Endometrial microvascular endothelial cells (primary cell): ENCODE data around the gene SLCO3A1. TPM values are rescaled to one million over a fixed set of nuclear protein-coding genes. Genes with fewer than 3 reads are reported as not detected.

Experiments used
- in situ Hi-C: cut with HindIII; loops from 2 replicates; pipeline ENCODE4 v1.10.0; 2017; ENCODE audit warnings: low sequenced_read_pairs, low pct_unique_long_range_greater_than_20kb; ENCODE audit errors: inconsistent ontology term
- total RNA-seq: library from RNA; depleted of rRNA; stranded (reverse); fragments of >200 nt; gene quantifications from one replicate; pipeline ENCODE4 v1.2.3, GENCODE V29; 2015; ENCODE audit errors: inconsistent ontology term

Gene SLCO3A1
- total RNA-seq, 1 donor from 2014 or later = 2.0 TPM

- in situ Hi-C loops = no loop called here
These were observed 24.9 kb downstream of the SLCO3A1 start for GRCh38 chr15:91878319-91878870.

- in situ Hi-C loops = no loop called here
These were observed 25.6 kb downstream of the SLCO3A1 start for GRCh38 chr15:91879158-91879557.

GRCh38 chr15:91880373-91880772 is 26.9 kb downstream of the SLCO3A1 start:
- in situ Hi-C loops = no loop called here

GRCh38 chr15:91881569-91882297 is 28.2 kb downstream of the SLCO3A1 start:
- in situ Hi-C loops = no loop called here

GRCh38 chr15:91882858-91883586 is 29.5 kb downstream of the SLCO3A1 start:
- in situ Hi-C loops = no loop called here

- in situ Hi-C loops = no loop called here
These were observed 31.1 kb downstream of the SLCO3A1 start for GRCh38 chr15:91884606-91885005.

GRCh38 chr15:91885054-91885453 is 31.5 kb downstream of the SLCO3A1 start:
- in situ Hi-C loops = no loop called here

GRCh38 chr15:91885714-91886270 is 32.3 kb downstream of the SLCO3A1 start:
- in situ Hi-C loops = no loop called here

- in situ Hi-C loops = no loop called here
These were observed 33.4 kb downstream of the SLCO3A1 start for GRCh38 chr15:91886878-91887277.

- in situ Hi-C loops = no loop called here
These were observed 33.8 kb downstream of the SLCO3A1 start for GRCh38 chr15:91887321-91887720.

GRCh38 chr15:91887921-91888373 is 34.4 kb downstream of the SLCO3A1 start:
- in situ Hi-C loops = no loop called here

GRCh38 chr15:91889111-91889815 is 35.8 kb downstream of the SLCO3A1 start:
- in situ Hi-C loops = no loop called here

- in situ Hi-C loops = no loop called here
These were observed 37.1 kb downstream of the SLCO3A1 start for GRCh38 chr15:91890614-91891013.

GRCh38 chr15:91891101-91891500 is 37.6 kb downstream of the SLCO3A1 start:
- in situ Hi-C loops = no loop called here

GRCh38 chr15:91891788-91892345 is 38.4 kb downstream of the SLCO3A1 start:
- in situ Hi-C loops = no loop called here

GRCh38 chr15:91892436-91892835 is 38.9 kb downstream of the SLCO3A1 start:
- in situ Hi-C loops = no loop called here

- in situ Hi-C loops = no loop called here
These were observed 41.1 kb downstream of the SLCO3A1 start for GRCh38 chr15:91894606-91895005.

GRCh38 chr15:91895051-91895450 is 41.5 kb downstream of the SLCO3A1 start:
- in situ Hi-C loops = no loop called here
